AG04450 (cell line): ENCODE measurements around the gene GNGT1. TPM values are rescaled to one million over a fixed set of nuclear protein-coding genes. Genes with fewer than 3 reads are reported as not detected.

Experiments
- CTCF ChIA-PET: fragments of 300-600, 350-600 bp; formaldehyde crosslinking; extraction: SDS; loops from one replicate; lab custom pipeline; 2022; ENCODE audit warnings: antibody characterized with exemption, inconsistent platforms; lab: Charles Lee
- POLR2A ChIA-PET: fragments of 350-600 bp; formaldehyde crosslinking; extraction: SDS; loops from one replicate; lab custom pipeline; 2021; ENCODE audit warnings: antibody characterized with exemption, inconsistent platforms; lab: Yijun Ruan, JAX
- DNase-seq: peaks from one replicate; pipeline ENCODE4 v3.0.0-alpha.2; 2011; ENCODE audit warnings: low read depth, low spot score
- H3K27ac ChIP-seq: one replicate; pipeline ENCODE4 v1.5.1; 2012; ENCODE audit warnings: low read depth, low read length, control low read depth
- H3K27me3 ChIP-seq: one replicate; pipeline ENCODE4 v1.6.0; 2012; ENCODE audit warnings: low read length; ENCODE audit not compliant: control insufficient read depth, insufficient read depth
- H3K4me3 ChIP-seq: 2 replicates; pipeline ENCODE4 v1.5.1; 2011; ENCODE audit warnings: mild to moderate bottlenecking, low read depth, low read length, control low read depth
- H3K9me3 ChIP-seq: 2 replicates; pipeline ENCODE4 v1.5.1; 2012; ENCODE audit warnings: low read length; ENCODE audit not compliant: control insufficient read depth, insufficient read depth
- CTCF ChIP-seq: IDR thresholded peaks from 2 replicates; pipeline ENCODE4 v1.5.1; 2011; ENCODE audit warnings: low read depth, low read length, control low read depth, inconsistent platforms
- polyA plus RNA-seq: library from polyadenylated mRNA; depleted of rRNA; stranded (reverse); fragments of >200 nt; gene quantifications from 2 replicates; pipeline ENCODE4 v1.2.3, GENCODE V29; 2011

The GNGT1 gene
- polyA plus RNA-seq, 1 experiment, result not detected

- no peak for DNase-seq
- Histone ChIP-seq H3K27ac (no peak overlapping the region), H3K27me3 (no peaks in the 10 kb centered on the region), H3K9me3 (no peaks in the 10 kb centered on the region), H3K4me3 (no peak overlapping the region)
- ChIA-PET CTCF (no interaction called here), POLR2A (no interaction called here)
- TF ChIP-seq CTCF, result no peak
These were observed 31.5 kb downstream of the GNGT1 start for GRCh38 chr7:93937818-93938217.

- Histone ChIP-seq H3K9me3 (no peaks in the 10 kb centered on the region), H3K27ac (no peak overlapping the region), H3K27me3 (no peaks in the 10 kb centered on the region), H3K4me3 (no peak overlapping the region)
- ChIA-PET POLR2A (no interaction called here), CTCF (no interaction called here)
- no peak for TF ChIP-seq CTCF
- DNase-seq, result no peak
These were observed 31.9 kb downstream of the GNGT1 start for GRCh38 chr7:93938293-93938692.

GRCh38 chr7:93941945-93942344 lies 35.6 kb downstream of the GNGT1 start:
- POLR2A ChIA-PET, result interaction anchor here (0.9 to 1.4 kb wide), 2 partner anchors 9 to 21 kb away, joined by 3 to 5 read pairs; partner anchors contain the start of gene GNG11
- no peak for TF ChIP-seq CTCF
- no peak overlapping the region for H3K27ac ChIP-seq
- no peak overlapping the region for H3K4me3 ChIP-seq
- CTCF ChIA-PET, result interaction anchor here (2.1 kb wide), 1 partner anchor 39 kb away, joined by 6 read pairs; no protein-coding TSS in a partner anchor
- no peaks in the 10 kb centered on the region for H3K9me3 ChIP-seq
- no peaks in the 10 kb centered on the region for H3K27me3 ChIP-seq
- DNase-seq, result peak; percentile 36

DNA sequence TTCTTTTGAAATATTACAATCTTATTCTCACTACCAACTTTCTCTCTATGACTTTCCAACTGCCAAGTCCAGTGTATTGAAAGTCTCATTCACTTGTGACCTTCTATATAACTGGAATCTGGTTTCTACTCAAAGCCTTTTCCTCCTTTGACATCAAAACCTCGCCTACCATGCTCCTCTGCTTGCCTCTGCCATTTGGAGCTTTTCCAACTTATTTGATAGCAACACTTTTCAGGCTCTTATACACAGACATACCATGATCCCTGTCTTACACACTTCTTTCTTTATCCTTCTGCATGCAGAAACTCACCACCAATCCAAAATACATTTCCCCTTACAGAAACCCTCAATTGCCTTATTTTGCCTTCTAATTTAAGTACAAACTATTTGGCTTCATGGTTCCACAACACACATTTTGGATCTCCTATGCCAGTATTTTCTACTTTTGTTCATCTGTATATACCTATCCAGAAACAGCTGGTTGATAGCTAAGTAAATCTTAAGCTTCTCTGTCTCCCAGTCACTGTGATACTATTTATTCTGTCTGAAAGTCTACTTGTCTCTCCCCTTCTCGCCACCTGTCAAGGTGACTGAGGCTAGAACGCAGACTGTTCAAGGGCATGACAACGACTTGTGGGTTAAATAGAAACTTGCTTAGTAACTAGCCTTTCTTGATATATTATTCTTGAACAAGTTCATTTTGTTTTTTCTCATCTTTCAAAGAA lies 37.6 kb downstream of the GNGT1 start:
- no peaks in the 10 kb centered on the region for H3K9me3 ChIP-seq
- DNase-seq, result no peak
- CTCF ChIA-PET, result interaction anchor here (0.5 kb wide), 1 partner anchor 41 kb away, joined by 3 read pairs; no protein-coding TSS in a partner anchor

More for the DNA sequence above, 37.6 kb downstream of the GNGT1 start:
- no peaks in the 10 kb centered on the region for H3K27me3 ChIP-seq
- POLR2A ChIA-PET, result no interaction called here
- no peak overlapping the region for H3K27ac ChIP-seq
- no peak overlapping the region for H3K4me3 ChIP-seq
- TF ChIP-seq CTCF, result no peak
